Stimulated activated CD4-positive, alpha-beta T cell treated with anti-CD3 and anti-CD28 coated beads, Interleukin-15, amount 100 ng/mL, for 1 hour (primary cell): ENCODE data around the gene CCDC43.
A peak's percentile ranks its signal among the peaks of the same experiment; 100 is the strongest.
"Not testable (repeated sequence)": the region's sequence is repeated elsewhere in the genome, so short reads cannot be mapped to it uniquely, and the experiment has no call there.

Experiments
- DNase-seq, 2 donors: peaks; one replicate each; pipeline ENCODE4 v3.0.0-alpha.2; 2020; ENCODE audit warnings: low read depth in 1 of 2, low spot score in 1 of 2

Gene CCDC43

DNA sequence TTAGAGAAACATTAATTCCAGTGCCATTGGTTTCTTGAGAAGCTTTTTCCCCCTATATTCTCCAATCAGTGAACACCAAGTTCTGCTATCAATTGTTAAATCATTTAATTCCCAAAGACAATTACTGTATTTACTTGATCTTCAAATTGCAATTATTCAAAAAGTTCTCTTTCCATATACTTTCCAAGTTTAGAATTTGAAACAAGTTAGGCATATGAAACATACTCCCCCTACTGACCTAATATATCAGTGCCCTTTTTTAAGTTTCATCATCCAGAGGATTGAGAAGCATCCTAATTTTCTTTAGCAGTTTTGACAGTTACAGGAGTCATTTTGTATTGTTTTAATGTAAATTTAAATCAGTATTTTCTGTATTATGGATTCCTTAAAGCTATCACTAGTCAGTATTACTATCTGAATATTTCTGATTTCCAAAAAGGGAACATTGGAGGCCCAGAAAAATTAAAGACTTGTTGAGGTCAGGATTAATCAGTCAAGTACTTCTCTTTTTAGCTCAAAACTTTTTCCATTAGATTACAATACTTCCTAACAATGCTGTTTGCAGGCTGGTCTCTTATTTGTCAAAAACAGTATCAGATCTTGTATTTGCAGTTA lies 17.0 kb downstream of the CCDC43 start:
- DNase-seq: no peak

DNA sequence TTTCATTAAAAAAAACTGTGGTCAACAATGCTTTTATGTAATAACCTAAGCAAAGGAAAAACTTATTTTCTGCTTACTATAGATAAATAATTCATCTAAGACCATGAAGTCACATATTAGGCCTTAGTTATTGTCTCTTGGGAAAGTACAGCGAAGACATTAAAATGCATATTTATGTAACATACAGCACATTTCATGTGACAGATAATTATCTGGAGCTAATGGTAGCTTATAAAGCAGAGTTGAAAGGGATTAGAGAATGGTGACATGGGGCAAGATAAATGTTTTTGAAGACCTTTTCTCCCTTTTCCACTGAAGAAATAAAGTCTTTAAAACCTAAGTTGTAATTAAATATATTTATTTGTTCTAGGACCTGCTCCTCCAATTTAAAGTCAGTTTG lies 23.6 kb downstream of the CCDC43 start:
- DNase-seq: no peak

GRCh38 chr17:44664867-44665266 lies 24.7 kb downstream of the CCDC43 start:
- no peak for DNase-seq

GRCh38 chr17:44663095-44663494 lies 26.5 kb downstream of the CCDC43 start:
- no peak for DNase-seq

GRCh38 chr17:44661835-44662234 lies 27.7 kb downstream of the CCDC43 start:
- DNase-seq: no peak

- DNase-seq: peak in 1 of 2 donors; percentile 31
Measured at GRCh38 chr17:44655983-44656710, 33.4 kb downstream of the CCDC43 start, which contains the start of gene MEIOC. MEIOC (plus strand) TSS chr17:44656468; CDS start chr17:44656614, 146 bp downstream.

- DNase-seq: no peak
Measured at GRCh38 chr17:44653954-44654353, 35.6 kb downstream of the CCDC43 start.

GRCh38 chr17:44653384-44653783 lies 36.2 kb downstream of the CCDC43 start:
- no peak for DNase-seq

GRCh38 chr17:44652727-44653126 lies 36.8 kb downstream of the CCDC43 start:
- DNase-seq: no peak

GRCh38 chr17:44651228-44651627 lies 38.3 kb downstream of the CCDC43 start:
- no peak for DNase-seq

- no peak for DNase-seq
Measured at GRCh38 chr17:44648963-44649362, 40.6 kb downstream of the CCDC43 start.

- no peak for DNase-seq
Measured at GRCh38 chr17:44647736-44648135, 41.8 kb downstream of the CCDC43 start.

- DNase-seq: no peak
Measured at GRCh38 chr17:44646280-44646679, 43.3 kb downstream of the CCDC43 start.

DNA sequence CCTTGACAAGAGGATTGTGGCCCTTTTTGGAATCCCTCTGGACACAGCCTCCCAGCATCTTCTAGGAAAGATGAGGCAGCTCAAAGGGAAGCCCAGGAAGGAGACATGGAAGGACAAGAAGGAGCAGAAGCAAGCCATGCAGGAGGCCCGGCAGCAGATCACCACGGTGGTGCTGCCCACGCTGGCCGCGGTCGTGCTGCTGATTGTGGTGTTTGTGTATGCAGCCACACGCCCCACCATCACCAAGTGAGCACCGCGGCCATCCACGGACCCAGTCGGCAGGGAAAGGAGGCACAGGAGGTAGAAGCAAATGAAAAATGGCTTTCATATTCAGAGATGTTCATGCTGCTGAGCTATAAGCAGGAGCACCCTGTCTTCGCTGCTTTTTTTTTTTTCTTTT lies 44.2 kb downstream of the CCDC43 start:
- no peak for DNase-seq

DNA sequence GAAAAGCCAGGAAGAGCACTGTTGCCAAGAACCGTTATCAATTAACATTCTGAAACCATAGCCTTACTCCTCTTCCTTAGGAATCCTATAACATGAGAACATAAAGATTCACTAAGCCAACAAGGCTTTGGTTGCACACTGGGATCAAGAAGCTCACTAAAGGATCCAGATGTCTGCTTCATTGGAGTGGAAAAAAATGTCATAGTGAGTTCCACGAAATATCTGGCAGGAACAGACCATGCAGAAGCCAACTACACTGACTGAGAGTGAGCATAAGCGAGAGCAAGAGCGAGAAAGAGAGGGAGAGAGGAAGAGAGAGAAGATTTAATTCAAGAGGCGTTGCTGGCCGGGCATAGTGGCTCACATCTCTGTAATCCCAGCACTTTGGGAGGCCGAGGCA lies 46.7 kb downstream of the CCDC43 start:
- no peak for DNase-seq

GRCh38 chr17:44637066-44637465 lies 52.5 kb downstream of the CCDC43 start:
- DNase-seq: no peak

DNA sequence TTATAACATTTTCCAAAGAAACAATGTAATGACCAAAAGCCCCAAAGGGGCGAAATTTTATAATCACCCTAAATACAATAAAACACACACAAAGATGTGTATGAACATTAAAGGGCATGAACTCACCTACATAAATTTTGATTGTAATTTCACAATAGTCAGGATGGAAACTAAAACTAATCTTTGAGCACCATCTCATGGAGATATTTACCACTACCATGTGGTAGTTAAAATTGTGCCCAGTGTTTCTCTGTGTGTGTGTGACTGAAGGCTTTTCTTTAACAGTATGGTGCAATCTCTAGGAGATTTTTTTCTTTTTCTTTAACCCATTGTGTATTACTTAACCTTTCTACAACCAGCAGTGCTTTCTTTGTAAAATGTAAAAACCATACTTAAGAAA lies 53.0 kb downstream of the CCDC43 start:
- no peak for DNase-seq

DNA sequence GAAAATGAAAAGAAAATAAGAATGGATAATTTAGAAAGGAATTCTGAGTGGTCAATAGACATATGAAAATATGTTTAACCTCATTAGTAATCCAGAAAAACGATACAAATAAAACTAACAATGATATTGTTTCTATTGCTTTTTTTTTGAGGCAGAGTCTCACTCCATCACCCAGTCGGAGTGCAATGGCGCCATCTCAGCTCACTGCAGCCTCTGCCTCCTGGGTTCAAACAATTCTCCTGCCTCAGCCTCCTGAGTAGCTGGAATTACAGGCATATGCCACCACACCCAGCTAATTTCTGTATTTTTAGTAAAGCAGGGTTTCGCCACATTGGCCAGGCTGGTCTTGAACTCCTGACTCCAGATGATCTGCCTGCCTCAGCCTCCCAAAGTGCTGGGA lies 55.2 kb downstream of the CCDC43 start:
- not testable (repeated sequence) for DNase-seq

DNA sequence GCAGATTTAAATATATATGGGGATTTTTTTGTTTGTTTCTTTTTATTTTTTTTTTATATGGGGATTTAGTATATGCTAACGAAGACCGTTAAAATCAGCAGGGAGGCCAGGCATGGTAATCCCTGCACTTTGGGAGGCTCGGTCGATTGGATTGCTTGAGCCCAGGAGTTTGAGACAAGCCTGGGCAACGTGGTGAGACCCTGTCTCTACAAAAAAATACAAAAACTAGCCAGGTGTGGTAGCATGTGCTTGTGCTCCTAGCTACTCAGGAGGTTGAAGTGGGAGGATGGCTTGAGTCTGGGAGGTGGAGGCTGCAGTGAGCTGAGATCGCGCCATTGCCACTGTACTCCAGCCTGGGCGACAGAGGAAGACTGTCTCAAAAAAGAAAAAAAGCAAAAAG lies 55.6 kb downstream of the CCDC43 start:
- no peak for DNase-seq

DNA sequence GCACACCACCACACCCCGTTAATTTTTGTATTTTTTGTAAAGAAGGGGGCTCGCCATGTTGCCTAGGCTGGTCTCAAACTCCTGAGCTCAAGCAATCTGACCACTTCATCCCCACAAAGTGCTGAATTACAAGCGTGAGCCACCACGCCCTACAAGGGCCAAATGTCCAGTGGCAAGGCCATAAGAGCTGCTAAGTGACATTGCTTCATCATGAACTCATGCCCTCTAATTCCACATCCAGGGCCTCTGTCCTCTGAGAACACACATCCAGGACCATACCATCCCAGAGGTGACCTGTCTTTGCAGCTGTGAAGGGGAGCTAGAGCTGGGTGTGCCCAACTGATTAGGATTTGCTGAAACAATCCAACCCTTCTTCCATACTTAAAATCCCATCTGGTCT lies 58.9 kb downstream of the CCDC43 start:
- DNase-seq: no peak

- DNase-seq: no peak
Measured at GRCh38 chr17:44629314-44629713, 60.3 kb downstream of the CCDC43 start.

- no peak for DNase-seq
Measured at GRCh38 chr17:44628243-44629188, 61.1 kb downstream of the CCDC43 start.
